GM12891 (cell line): ENCODE measurements around the gene MPL.

Experiments
- POLR2A ChIP-seq: IDR thresholded peaks from 2 replicates; pipeline ENCODE4 v1.6.1; 2011; ENCODE audit warnings: low read depth, low read length, control low read depth
- POLR2AphosphoS5 ChIP-seq: IDR thresholded peaks from 2 replicates; pipeline ENCODE4 v1.6.1; 2011; ENCODE audit warnings: low read depth, low read length, control low read depth
- POU2F2 ChIP-seq: IDR thresholded peaks from 2 replicates; pipeline ENCODE4 v1.6.1; 2011; ENCODE audit warnings: low read depth, mild to moderate bottlenecking, control low read depth, low read length, moderate library complexity
- TAF1 ChIP-seq: IDR thresholded peaks from 2 replicates; pipeline ENCODE4 v1.6.1; 2011; ENCODE audit warnings: low read depth, low read length, control low read depth

DNA sequence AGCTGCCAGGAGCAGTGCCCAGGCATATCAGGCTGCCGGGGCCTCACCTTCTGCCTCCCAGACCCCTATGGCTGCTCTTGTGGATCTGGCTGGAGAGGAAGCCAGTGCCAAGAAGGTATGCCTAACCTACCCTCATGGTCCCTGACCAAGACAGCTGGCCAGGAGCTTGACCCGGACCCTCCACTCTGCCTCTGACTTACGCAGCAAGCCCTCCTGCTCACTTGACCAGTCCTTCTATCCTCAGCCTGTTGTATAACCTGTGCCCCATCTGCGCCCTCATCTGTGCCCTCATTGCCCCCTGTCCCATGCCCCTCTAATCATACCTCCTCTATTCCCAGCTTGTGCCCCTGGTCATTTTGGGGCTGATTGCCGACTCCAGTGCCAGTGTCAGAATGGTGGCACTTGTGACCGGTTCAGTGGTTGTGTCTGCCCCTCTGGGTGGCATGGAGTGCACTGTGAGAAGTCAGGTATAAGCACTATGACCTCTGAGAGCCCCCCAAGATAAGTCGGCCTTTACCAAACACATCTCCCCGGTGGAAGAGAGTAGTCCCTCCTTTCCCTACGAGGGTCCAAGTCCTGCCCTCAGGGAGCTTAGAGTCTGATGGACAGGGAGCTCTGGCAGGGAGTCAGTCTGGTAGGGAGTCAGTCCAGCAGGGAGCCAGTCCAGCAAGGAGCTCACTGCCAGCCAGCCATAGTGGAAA lies 30.0 kb upstream of the MPL start:
- TF ChIP-seq POLR2A = no peak
- TF ChIP-seq POLR2AphosphoS5 = no peak
- no peak for TF ChIP-seq TAF1
- TF ChIP-seq POU2F2 = no peak
